Upper lobe of left lung (tissue), 6 donors: ENCODE data around the gene CHD5. TPM values are rescaled to one million over a fixed set of nuclear protein-coding genes. Genes with fewer than 3 reads are reported as not detected.

Experiments
- ATAC-seq, 2 donors: fragments of 200-7000 bp; cut with Tn5 transposase; one replicate each; pipeline ENCODE4 v1.9.1; 2022; ENCODE audit warnings: mild to moderate bottlenecking in 2 of 2, moderate library complexity in 2 of 2; ENCODE audit not compliant: low FRiP score in 2 of 2
- DNase-seq, 2 donors: peaks; one replicate each; pipeline ENCODE4 v3.0.0-alpha.2; 2019 to 2020
- H3K27ac ChIP-seq, 4 donors: fragments of 200-600 bp; sonication (generic); one replicate each; pipeline ENCODE4 v1.5.1; 2016 to 2019
- H3K27me3 ChIP-seq, 4 donors: fragments of 200-600 bp; sonication (generic); one replicate each; pipeline ENCODE4 v1.5.1; 2017 to 2019
- H3K36me3 ChIP-seq, 4 donors: fragments of 200-600 bp; sonication (generic); one replicate each; pipeline ENCODE4 v1.5.1; 2016 to 2019
- H3K4me1 ChIP-seq, 4 donors: fragments of 200-600 bp; sonication (generic); one replicate each; pipeline ENCODE4 v1.5.1; 2018 to 2019
- H3K4me3 ChIP-seq, 4 donors: fragments of 200-600 bp; sonication (generic); one replicate each; pipeline ENCODE4 v1.5.1; 2017 to 2019; ENCODE audit warnings: mild to moderate bottlenecking in 2 of 4, moderate library complexity in 1 of 4
- H3K9me3 ChIP-seq, 4 donors: fragments of 200-600 bp; sonication (generic); one replicate each; pipeline ENCODE4 v1.5.1; 2018 to 2019
- EP300 ChIP-seq, 4 donors: sonication (generic); formaldehyde crosslinking; IDR thresholded peaks; one replicate each; pipeline ENCODE4 v1.5.1; 2017; ENCODE audit warnings: antibody characterized with exemption in 4 of 4, control low read depth in 2 of 4
- POLR2A ChIP-seq, 4 donors: fragments of 450-650 bp; IDR thresholded peaks; one replicate each; pipeline ENCODE4 v1.5.1; 2016 to 2017; ENCODE audit warnings: antibody characterized with exemption in 4 of 4, mild to moderate bottlenecking in 2 of 4
- POLR2AphosphoS5 ChIP-seq, 2 donors: sonication (generic); formaldehyde crosslinking; IDR thresholded peaks; one replicate each; pipeline ENCODE4 v1.5.1; 2017; ENCODE audit warnings: antibody characterized with exemption in 2 of 2
- WGBS, 2 donors: methylation state at CpG; one replicate each; pipeline ENCODE4 v1.1.5; 2017 to 2018; 5-methylcytosine and 5-hydroxymethylcytosine counted together
- total RNA-seq, 6 donors: library from RNA; depleted of rRNA in 4 of 6; stranded (reverse); fragments of >200 nt in 4 of 6; gene quantifications; one replicate each; pipeline versions ENCODE4 v1.1.0 to v1.2.1, GENCODE V29; 2016 to 2021
- TF ChIP-seq, protein P1 (sequence below), 6 experiments: fragments of 450-650 bp in 4 of 6; fragments of 200-600 bp in 2 of 6; sonication (generic) in 2 of 6; IDR thresholded peaks; one replicate each; pipeline ENCODE4 v1.5.1; 2016 to 2019; ENCODE audit warnings: antibody characterized with exemption in 6 of 6
- donor health status: DM: no; HTN: no; CAD: no; lungs with moderate emphysema.
- donor health status: DM: no; HTN: yes; CAD: no; lungs with severe emphysema.

CHD5 gene
- total RNA-seq, 6 donors from 2014 or later = 0.14 to 1.3 (median 0.25) TPM

DNA sequence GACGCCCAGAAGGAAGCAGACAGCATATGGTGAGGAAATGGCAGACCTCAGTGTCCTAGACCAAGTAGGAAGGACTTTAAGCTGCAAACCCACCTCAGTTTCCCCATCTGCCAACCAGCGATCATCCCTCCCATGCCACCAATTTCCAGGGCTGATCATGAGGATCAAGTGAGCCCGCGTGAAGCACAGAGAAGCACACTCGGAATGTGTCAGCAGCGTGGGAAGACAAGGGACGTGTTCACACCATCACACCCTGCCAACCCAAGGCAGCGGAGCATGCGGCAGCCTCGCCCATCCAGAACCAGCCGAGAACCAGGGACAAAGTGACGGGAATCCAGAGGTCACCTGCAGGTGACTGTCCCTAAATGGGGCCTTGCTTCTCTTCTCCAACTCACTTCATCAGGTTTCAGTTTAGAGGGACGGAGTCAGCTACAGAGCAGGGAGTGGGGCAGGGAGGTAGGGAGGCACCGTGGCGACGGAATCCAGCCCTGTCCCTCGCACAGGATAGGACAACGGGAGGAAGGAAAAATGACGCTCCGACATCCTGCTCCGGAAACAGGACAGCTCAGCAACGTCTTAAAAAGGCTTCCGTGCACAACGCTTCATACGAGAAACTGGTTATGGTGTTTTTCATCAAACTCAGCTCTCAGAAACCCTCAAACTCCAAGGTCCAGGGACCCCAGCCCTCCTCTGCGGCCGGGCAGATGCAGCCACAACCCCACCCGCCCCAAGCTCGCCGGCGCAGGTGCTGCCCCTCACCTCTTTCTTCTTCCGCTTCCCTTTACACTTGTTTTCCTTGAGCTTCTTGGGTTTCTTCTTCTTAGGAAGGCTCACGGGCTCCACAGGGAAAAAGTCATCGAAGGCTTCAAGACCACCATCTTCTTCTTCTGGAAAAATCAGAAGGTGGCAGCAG lies 12.5 kb downstream of the CHD5 start:
- Histone ChIP-seq H3K4me1 (peaks cover 0 to 14% (median 5%) of the 10 kb centered on the region in 4 donors), H3K27ac (no peak overlapping the region), H3K9me3 (no peaks in the 10 kb centered on the region), H3K36me3 (no peaks in the 10 kb centered on the region), H3K4me3 (no peak overlapping the region), H3K27me3 (no peaks in the 10 kb centered on the region)
- WGBS, 2 donors = 71 to 74% methylated on average over 33 to 34 of the region's 34 CpGs
- ATAC-seq (no peak), DNase-seq (no peak)
- TF ChIP-seq POLR2AphosphoS5 (IDR thresholded peaks at IDR 0.05) (no peak), EP300 (IDR thresholded peaks at IDR 0.05) (no peak)
- TF ChIP-seq, protein P1, sequence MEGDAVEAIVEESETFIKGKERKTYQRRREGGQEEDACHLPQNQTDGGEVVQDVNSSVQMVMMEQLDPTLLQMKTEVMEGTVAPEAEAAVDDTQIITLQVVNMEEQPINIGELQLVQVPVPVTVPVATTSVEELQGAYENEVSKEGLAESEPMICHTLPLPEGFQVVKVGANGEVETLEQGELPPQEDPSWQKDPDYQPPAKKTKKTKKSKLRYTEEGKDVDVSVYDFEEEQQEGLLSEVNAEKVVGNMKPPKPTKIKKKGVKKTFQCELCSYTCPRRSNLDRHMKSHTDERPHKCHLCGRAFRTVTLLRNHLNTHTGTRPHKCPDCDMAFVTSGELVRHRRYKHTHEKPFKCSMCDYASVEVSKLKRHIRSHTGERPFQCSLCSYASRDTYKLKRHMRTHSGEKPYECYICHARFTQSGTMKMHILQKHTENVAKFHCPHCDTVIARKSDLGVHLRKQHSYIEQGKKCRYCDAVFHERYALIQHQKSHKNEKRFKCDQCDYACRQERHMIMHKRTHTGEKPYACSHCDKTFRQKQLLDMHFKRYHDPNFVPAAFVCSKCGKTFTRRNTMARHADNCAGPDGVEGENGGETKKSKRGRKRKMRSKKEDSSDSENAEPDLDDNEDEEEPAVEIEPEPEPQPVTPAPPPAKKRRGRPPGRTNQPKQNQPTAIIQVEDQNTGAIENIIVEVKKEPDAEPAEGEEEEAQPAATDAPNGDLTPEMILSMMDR (IDR thresholded peaks at IDR 0.05) = no peak

DNA sequence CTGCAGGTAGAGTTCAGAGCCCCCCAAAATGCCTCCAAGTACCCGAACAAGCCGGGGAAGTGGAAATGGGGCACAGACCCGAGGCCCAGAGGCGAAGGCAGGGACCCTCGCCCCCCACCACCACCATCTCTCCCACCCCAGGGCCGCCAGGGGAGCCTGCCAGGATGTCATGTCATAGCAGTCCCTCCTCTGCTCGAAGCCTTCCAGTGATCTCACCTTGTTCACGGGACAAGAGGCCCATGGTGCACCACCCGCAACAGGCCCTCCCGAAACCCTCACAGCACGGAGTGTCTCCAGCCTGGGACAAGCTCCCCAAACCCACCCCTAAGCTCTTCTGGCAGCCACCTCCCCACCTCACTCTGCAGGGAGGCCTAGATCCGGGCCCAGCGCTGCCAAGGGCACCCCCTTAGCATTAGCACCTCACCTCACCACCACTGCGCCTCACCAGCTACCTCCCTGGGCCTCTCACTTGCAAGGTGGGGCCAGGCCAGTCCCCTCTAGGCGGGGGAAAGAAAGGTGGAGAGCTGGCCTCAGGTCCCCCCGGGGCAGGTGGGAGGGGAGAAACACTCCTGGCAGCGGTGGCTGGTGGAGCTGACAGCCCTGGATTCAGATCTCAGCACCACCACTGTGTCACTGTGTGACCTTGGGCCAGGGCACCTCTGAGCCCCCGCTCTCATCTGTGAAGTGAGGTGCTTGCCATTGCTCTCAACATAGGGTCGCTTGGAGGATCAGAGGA lies 13.3 kb downstream of the CHD5 start:
- TF ChIP-seq, protein P1 (IDR thresholded peaks at IDR 0.05) = no peak
- TF ChIP-seq POLR2AphosphoS5 (IDR thresholded peaks at IDR 0.05) (no peak), POLR2A (IDR thresholded peaks at IDR 0.05) (no peak), EP300 (IDR thresholded peaks at IDR 0.05) (no peak)
- H3K9me3 ChIP-seq = no peaks in the 10 kb centered on the region
- DNase-seq (no peak), ATAC-seq (no peak)
- no peaks in the 10 kb centered on the region for H3K36me3 ChIP-seq
- 83% methylated on average over 4 to 19 of the region's 19 CpGs for WGBS, 2 donors
- H3K27me3 ChIP-seq = no peaks in the 10 kb centered on the region
- no peak overlapping the region for H3K27ac ChIP-seq
- no peak overlapping the region for H3K4me3 ChIP-seq
- peaks cover 0 to 14% (median 5%) of the 10 kb centered on the region in 4 donors for H3K4me1 ChIP-seq

DNA sequence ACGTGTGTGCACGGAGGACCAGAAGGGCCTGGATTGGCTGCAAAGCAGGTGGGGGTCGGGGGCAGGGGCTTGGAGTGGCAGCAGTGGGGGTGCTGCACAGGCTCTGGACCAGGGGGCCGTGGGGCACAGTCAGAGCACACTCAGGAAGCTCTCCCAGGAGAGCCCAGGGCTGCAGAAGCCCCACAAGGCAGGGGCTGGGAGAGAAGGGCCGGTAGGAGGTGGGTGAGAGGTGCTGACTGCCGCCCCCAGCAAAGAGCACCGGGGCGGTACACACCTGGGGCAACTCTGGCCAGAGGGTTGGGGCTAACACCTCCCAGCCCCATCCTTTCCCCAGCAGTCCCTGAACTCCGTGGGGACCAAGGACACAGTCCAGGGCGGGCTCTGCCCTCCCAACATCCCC lies 13.9 kb downstream of the CHD5 start:
- no peak for DNase-seq
- peaks cover 0 to 14% (median 5%) of the 10 kb centered on the region in 4 donors for H3K4me1 ChIP-seq
- H3K4me3 ChIP-seq = no peak overlapping the region
- TF ChIP-seq, protein P1 (IDR thresholded peaks at IDR 0.05) = no peak
- TF ChIP-seq POLR2AphosphoS5 (IDR thresholded peaks at IDR 0.05) (no peak), EP300 (IDR thresholded peaks at IDR 0.05) (no peak), POLR2A (IDR thresholded peaks at IDR 0.05) (no peak)
- H3K27me3 ChIP-seq = no peaks in the 10 kb centered on the region
- H3K36me3 ChIP-seq = no peaks in the 10 kb centered on the region
- no peak overlapping the region for H3K27ac ChIP-seq
- H3K9me3 ChIP-seq = no peaks in the 10 kb centered on the region
- 59 to 66% methylated on average over 6 to 10 of the region's 10 CpGs for WGBS, 2 donors
- ATAC-seq = no peak

DNA sequence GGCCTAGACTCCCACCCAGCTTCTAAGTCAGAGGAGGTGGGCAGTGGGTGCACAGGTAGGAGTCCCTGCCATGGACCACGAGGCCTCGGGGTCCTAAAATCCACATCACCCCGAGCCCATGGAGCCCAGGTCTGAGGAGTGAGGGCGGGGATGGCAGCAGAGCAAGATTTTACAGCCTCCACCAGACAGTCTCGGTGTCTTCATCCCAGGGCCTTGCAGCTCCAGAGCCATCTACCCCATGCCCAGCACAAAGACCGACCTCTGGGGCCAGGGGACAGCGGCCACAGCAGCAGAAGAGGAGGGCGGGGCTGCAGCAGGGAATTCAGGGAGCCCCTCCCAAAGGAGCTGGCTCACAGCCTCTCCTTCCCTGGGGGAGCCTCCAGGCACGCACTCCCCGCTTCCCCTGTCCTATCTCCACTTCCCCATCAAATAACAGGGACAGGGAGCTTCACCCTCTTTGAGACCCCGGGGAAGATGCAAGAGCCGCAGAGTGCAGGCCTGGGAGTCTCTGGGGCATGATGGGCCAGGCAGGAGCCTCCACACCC lies 14.6 kb downstream of the CHD5 start:
- H3K27ac ChIP-seq = no peak overlapping the region
- H3K4me1 ChIP-seq = peaks cover 0 to 9% (median 1%) of the 10 kb centered on the region in 4 donors
- no peaks in the 10 kb centered on the region for H3K27me3 ChIP-seq
- H3K36me3 ChIP-seq = no peaks in the 10 kb centered on the region
- H3K4me3 ChIP-seq = no peak overlapping the region
- 68 to 75% methylated on average over 10 to 11 of the region's 12 CpGs for WGBS, 2 donors
- H3K9me3 ChIP-seq = no peaks in the 10 kb centered on the region
- ATAC-seq (no peak), DNase-seq (peak in 1 of 2 donors; percentile 27)
- TF ChIP-seq, protein P1 (IDR thresholded peaks at IDR 0.05) = no peak
- TF ChIP-seq POLR2AphosphoS5 (IDR thresholded peaks at IDR 0.05) = no peak
- TF ChIP-seq EP300 (IDR thresholded peaks at IDR 0.05) = no peak
- no peak for TF ChIP-seq POLR2A (IDR thresholded peaks at IDR 0.05)
